K562 (cell line): ENCODE measurements around the gene SNX30. TPM values are rescaled to one million over a fixed set of nuclear protein-coding genes. Genes with fewer than 3 reads are reported as not detected.
A peak's percentile ranks its signal among the peaks of the same experiment; 100 is the strongest.

ENCODE experiments used
- ATAC-seq: fragments of 200-7000 bp; cut with Tn5 transposase; 3 replicates; pipeline ENCODE4 v1.9.1; 2020; ENCODE audit warnings: moderate library complexity
- BruUV-seq: library from RNA; stranded (reverse); fragments of 400-500 nt; replicated peaks from 2 replicates; lab custom pipeline; 2021; lab: Mats Ljungman, UMichigan
- CTCF ChIA-PET: fragments of 300-600 bp; formaldehyde crosslinking; extraction: SDS; loops from one replicate; lab custom pipeline; 2021; ENCODE audit warnings: low intra/inter-chr PET ratio; lab: Yijun Ruan, JAX
- POLR2A ChIA-PET: fragments of 300-600, 350-650 bp; sonication (Branson Sonifier 250); formaldehyde crosslinking; extraction: SDS; loops from one replicate; lab custom pipeline; 2021; ENCODE audit warnings: antibody characterized with exemption, inconsistent platforms; lab: Yijun Ruan, JAX
- DNase-seq, 4 experiments: peaks; one replicate each; pipeline versions ENCODE4 v3.0.0 to v3.0.0-alpha.2; 2011 to 2018; ENCODE audit warnings: low spot score in 3 of 4, mixed read lengths in 3 of 4; ENCODE audit errors: extremely low read depth in 1 of 4
- FAIRE-seq: peaks from 2 replicates; lab custom pipeline; 2011; peaks lifted over from hg19 to GRCh38; lab: Jason Lieb, UNC
- H2AFZ ChIP-seq: 2 replicates; pipeline ENCODE4 v1.6.0; 2011; ENCODE audit warnings: low read depth, low read length, control low read depth, inconsistent platforms
- H3K27ac ChIP-seq: fragments of 200-600 bp; 3 replicates; pipeline ENCODE4 v1.8.0; 2011; ENCODE audit warnings: low read depth, mild to moderate bottlenecking, control low read depth, inconsistent platforms, low read length, moderate library complexity, mixed read lengths; ENCODE audit errors: extremely low read depth
- H3K27me3 ChIP-seq, 2 experiments: fragments of 300-600 bp in 1 of 2; 2 replicates in 1 of 2; 3 replicates in 1 of 2; pipeline versions ENCODE4 v1.6.0 to v1.8.0; 2011; ENCODE audit warnings: inconsistent platforms in 2 of 2, low read length in 2 of 2, mild to moderate bottlenecking in 1 of 2, mixed read lengths in 1 of 2, moderate library complexity in 1 of 2; ENCODE audit not compliant: control insufficient read depth in 2 of 2, insufficient read depth in 2 of 2
- H3K36me3 ChIP-seq: fragments of 300-600 bp; 3 replicates; pipeline ENCODE4 v1.8.0; 2011; ENCODE audit warnings: mild to moderate bottlenecking, low read length, inconsistent platforms; ENCODE audit not compliant: control insufficient read depth, insufficient read depth
- H3K4me1 ChIP-seq, 2 experiments: fragments of 200-600 bp in 1 of 2; replicated peaks in 1 of 2; 2 replicates in 1 of 2; 3 replicates in 1 of 2; pipeline versions ENCODE4 v1.5.1 to v1.8.0; 2011; ENCODE audit warnings: inconsistent platforms in 2 of 2, low read length in 2 of 2, mild to moderate bottlenecking in 1 of 2, mixed read lengths in 1 of 2, moderate library complexity in 1 of 2; ENCODE audit not compliant: control insufficient read depth in 2 of 2, insufficient read depth in 2 of 2
- H3K4me2 ChIP-seq: 2 replicates; pipeline ENCODE4 v1.6.1; 2011; ENCODE audit warnings: low read length, control low read depth, inconsistent platforms, mixed read lengths; ENCODE audit not compliant: insufficient read depth
- H3K4me3 ChIP-seq: fragments of 200-600 bp; sonication (generic), shearing (Covaris generic); 2 replicates; pipeline ENCODE4 v1.5.1; 2016; ENCODE audit warnings: control low read depth, inconsistent platforms
- H3K79me2 ChIP-seq: fragments of 200-600 bp; 3 replicates; pipeline ENCODE4 v1.8.0; 2011; ENCODE audit warnings: low read length, inconsistent platforms; ENCODE audit not compliant: control insufficient read depth, insufficient read depth
- H3K9ac ChIP-seq, 2 experiments: 2 replicates each; pipeline versions ENCODE4 v1.6.0 to v1.6.1; 2011; ENCODE audit warnings: low read depth in 2 of 2, low read length in 2 of 2, control low read depth in 1 of 2, inconsistent platforms in 1 of 2, mild to moderate bottlenecking in 1 of 2, mixed read lengths in 1 of 2; ENCODE audit not compliant: insufficient read depth in 1 of 2
- H3K9me1 ChIP-seq: one replicate; pipeline ENCODE4 v1.6.0; 2011; ENCODE audit warnings: inconsistent platforms, mild to moderate bottlenecking, low read length, moderate library complexity; ENCODE audit not compliant: control insufficient read depth, insufficient read depth
- H3K9me3 ChIP-seq: replicated peaks from 2 replicates; pipeline ENCODE4 v1.5.1; 2011; ENCODE audit warnings: low read depth, low read length, inconsistent platforms; ENCODE audit not compliant: control insufficient read depth, insufficient read depth
- H4K20me1 ChIP-seq: replicated peaks from 2 replicates; pipeline ENCODE4 v1.6.1; 2011; ENCODE audit warnings: low read length, inconsistent platforms, mixed read lengths; ENCODE audit not compliant: control insufficient read depth, insufficient read depth
- ARID4B ChIP-seq: sonication (generic); formaldehyde crosslinking; IDR thresholded peaks from 2 replicates; pipeline ENCODE4 v1.8.0; 2022; ENCODE audit warnings: mild to moderate bottlenecking, missing genetic modification reagents
- FOSL1 ChIP-seq: fragments of 200-800 bp; sonication (Bioruptor generic); conservative IDR thresholded peaks from 2 replicates; pipeline ENCODE4 v1.6.1; 2016; ENCODE audit warnings: missing genetic modification characterization, missing compliant biosample characterization
- MAFF ChIP-seq: IDR thresholded peaks from 2 replicates; pipeline ENCODE4 v1.6.1; 2012; ENCODE audit warnings: low read length, improper control_type of control experiment
- MEIS2 ChIP-seq: fragments of 450-650 bp; IDR thresholded peaks from 2 replicates; pipeline ENCODE4 v1.6.1; 2014; ENCODE audit warnings: mild to moderate bottlenecking; ENCODE audit not compliant: partially characterized antibody
- NCOR1 ChIP-seq: fragments of 450-650 bp; IDR thresholded peaks from 2 replicates; pipeline ENCODE4 v1.6.1; 2016; ENCODE audit warnings: mild to moderate bottlenecking, moderate library complexity
- NKRF ChIP-seq: fragments of 450-650 bp; IDR thresholded peaks from 2 replicates; pipeline ENCODE4 v1.6.1; 2016; ENCODE audit warnings: borderline replicate concordance
- NONO ChIP-seq, 2 experiments: fragments of 200-400 bp in 1 of 2; fragments of 450-650 bp in 1 of 2; formaldehyde crosslinking in 1 of 2; IDR thresholded peaks; 2 replicates each; pipeline ENCODE4 v1.6.1; 2017; ENCODE audit warnings: low read depth in 2 of 2, mild to moderate bottlenecking in 2 of 2, moderate library complexity in 2 of 2, low read length in 1 of 2
- PBX2 ChIP-seq, 2 experiments: IDR thresholded peaks in 1 of 2; conservative IDR thresholded peaks in 1 of 2; 2 replicates each; pipeline ENCODE4 v1.6.1; 2016; ENCODE audit warnings: low read depth in 2 of 2, mild to moderate bottlenecking in 1 of 2, missing compliant biosample characterization in 1 of 2, missing genetic modification characterization in 1 of 2, moderate library complexity in 1 of 2
- TFAM ChIP-seq: fragments of 250-450 bp; sonication (Bioruptor Pico); conservative IDR thresholded peaks from 2 replicates; pipeline ENCODE4 v1.5.0; 2021; ENCODE audit warnings: mild to moderate bottlenecking, moderate library complexity
- ZNF695 ChIP-seq: fragments of 450-650 bp; formaldehyde crosslinking; IDR thresholded peaks from 2 replicates; pipeline ENCODE4 v1.4.0; 2020; ENCODE audit warnings: mild to moderate bottlenecking, moderate library complexity
- ZNF717 ChIP-seq: fragments of 250-450 bp; sonication (Bioruptor Pico); IDR thresholded peaks from 2 replicates; pipeline ENCODE4 v1.5.0; 2021
- WGBS: fragments of 100-300 bp; shearing (Covaris generic); methylation state at CpG from one replicate; pipeline ENCODE4 v1.1.6; 2016; ENCODE audit warnings: low coverage, mixed read lengths; ENCODE audit not compliant: insufficient coverage; ENCODE audit errors: missing lambda C conversion rate; 5-methylcytosine and 5-hydroxymethylcytosine counted together
- in situ Hi-C: fragments of 300-500 bp; cut with MboI; formaldehyde crosslinking; loops from 4 replicates; pipeline ENCODE4 v1.15.0; 2018; ENCODE audit warnings: inconsistent platforms, mixed read lengths
- intact Hi-C: fragments of 100-400 bp; cut with micrococcal nuclease; formaldehyde crosslinking; loops from 2 replicates; pipeline ENCODE4 v1.14.2; 2022
- polyA plus RNA-seq, 8 experiments: library from polyadenylated mRNA; depleted of rRNA in 4 of 8; stranded (reverse) in 5 of 8; unstranded in 3 of 8; fragments of >200 nt; fragmentation: Nextera tagmentation in 2 of 8; fragmentation: Illumina TruSeq in 1 of 8; extraction: Ambion mirVana in 2 of 8; extraction: Trizol in 1 of 8; gene quantifications; 2 replicates each; pipeline versions ENCODE4 v1.2.1 to v1.2.3, GENCODE V29; 2011 to 2014; ENCODE audit warnings: inconsistent platforms in 1 of 8, missing spikeins in 1 of 8
- total RNA-seq, 7 experiments: library from RNA; depleted of rRNA in 6 of 7; stranded (reverse); fragments of >200 nt in 6 of 7; fragmentation: Illumina TruSeq in 2 of 7; extraction: Trizol in 2 of 7; gene quantifications; 2 replicates each; pipeline versions ENCODE4 v1.2.1 to v1.2.3, GENCODE V29; 2011 to 2021; ENCODE audit warnings: low replicate concordance in 1 of 7

Gene SNX30
- total and polyA plus RNA-seq, 9 of the 15 experiments (the other 6 are each of a cell fraction or from before 2014, with no cell fraction given) = 0.76 to 5.9 (median 3.3) TPM

GRCh38 chr9:112757282-112757883 lies 6.8 kb downstream of the SNX30 start:
- H3K9ac ChIP-seq = no peak overlapping the region
- ATAC-seq (no peak), FAIRE-seq (no peak), DNase-seq (no peak)
- in situ Hi-C loops = no loop called here
- ChIA-PET POLR2A (interaction anchor here (0.6 kb wide), 1 partner anchor 17 kb away, joined by 3 read pairs; no protein-coding TSS in a partner anchor), CTCF (no interaction called here)
- BruUV-seq = no TSS peak
- no peaks in the 10 kb centered on the region for H3K27me3 ChIP-seq
- peaks cover 7% of the 10 kb centered on the region; the same call in 1 of the 2 replicates for H4K20me1 ChIP-seq
- H3K4me1 ChIP-seq = peaks cover 0 to 15% of the 10 kb centered on the region in 2 experiments; a peak in 3 of 5 replicates
- no peaks in the 10 kb centered on the region for H3K9me3 ChIP-seq
- no peak overlapping the region for H3K4me2 ChIP-seq
- intact Hi-C loops = no loop called here
- H3K79me2 ChIP-seq = no peaks in the 10 kb centered on the region
- 39% methylated on average over 7 of the region's 7 CpGs for WGBS
- 0 out of 2 replicates have a peak overlapping the region, but pooled peaks have one; percentile 1 for H2AFZ ChIP-seq
- no peaks in the 10 kb centered on the region for H3K9me1 ChIP-seq
- no peak overlapping the region for H3K4me3 ChIP-seq
- no peak overlapping the region for H3K27ac ChIP-seq
- H3K36me3 ChIP-seq = no peaks in the 10 kb centered on the region
- TF ChIP-seq NKRF (no peak), PBX2 (CRISPR knock-in tag; IDR thresholded peaks at IDR 0.05; ENCODE audit: low read depth) (no peak), PBX2 (tag; conservative IDR thresholded peaks at IDR 0.05; ENCODE audit: low read depth) (0 out of 2 replicates have a peak, but pooled peaks have one; percentile 49), ZNF695 (CRISPR knock-in tag) (no peak), ZNF717 (CRISPR knock-in tag) (no peak), MAFF (no peak), ARID4B (CRISPR knock-in tag) (no peak), TFAM (CRISPR knock-in tag) (no peak), FOSL1 (tag) (no peak), NCOR1 (0 out of 2 replicates have a peak, but pooled peaks have one; percentile 4), MEIS2 (peak; percentile 16), NONO (IDR thresholded peaks at IDR 0.05; ENCODE audit: low read depth in 2 of 2, low read length in 1 of 2) (no peak)
